ENCODE data around the gene SP4. TPM values are rescaled to one million over a fixed set of nuclear protein-coding genes. Genes with fewer than 3 reads are reported as not detected.

The SP4 gene
- total and polyA plus RNA-seq, 2 donors (not counting 3 experiments of a cell fraction or from before 2014, with no cell fraction given): 3.3 to 8.8 TPM

GRCh38 chr7:21507627-21508343 lies 79.9 kb downstream of the SP4 start:
- POLR2A ChIA-PET: no interaction called here
- H3K27me3 ChIP-seq (ENCODE audit: control insufficient read depth in 2 of 2, insufficient read depth in 2 of 2, low read length in 2 of 2): no peaks in the 10 kb centered on the region
- TF ChIP-seq, protein P1, sequence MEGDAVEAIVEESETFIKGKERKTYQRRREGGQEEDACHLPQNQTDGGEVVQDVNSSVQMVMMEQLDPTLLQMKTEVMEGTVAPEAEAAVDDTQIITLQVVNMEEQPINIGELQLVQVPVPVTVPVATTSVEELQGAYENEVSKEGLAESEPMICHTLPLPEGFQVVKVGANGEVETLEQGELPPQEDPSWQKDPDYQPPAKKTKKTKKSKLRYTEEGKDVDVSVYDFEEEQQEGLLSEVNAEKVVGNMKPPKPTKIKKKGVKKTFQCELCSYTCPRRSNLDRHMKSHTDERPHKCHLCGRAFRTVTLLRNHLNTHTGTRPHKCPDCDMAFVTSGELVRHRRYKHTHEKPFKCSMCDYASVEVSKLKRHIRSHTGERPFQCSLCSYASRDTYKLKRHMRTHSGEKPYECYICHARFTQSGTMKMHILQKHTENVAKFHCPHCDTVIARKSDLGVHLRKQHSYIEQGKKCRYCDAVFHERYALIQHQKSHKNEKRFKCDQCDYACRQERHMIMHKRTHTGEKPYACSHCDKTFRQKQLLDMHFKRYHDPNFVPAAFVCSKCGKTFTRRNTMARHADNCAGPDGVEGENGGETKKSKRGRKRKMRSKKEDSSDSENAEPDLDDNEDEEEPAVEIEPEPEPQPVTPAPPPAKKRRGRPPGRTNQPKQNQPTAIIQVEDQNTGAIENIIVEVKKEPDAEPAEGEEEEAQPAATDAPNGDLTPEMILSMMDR (IDR thresholded peaks at IDR 0.05; ENCODE audit: extremely low read depth in 1 of 2, insufficient read depth in 1 of 2, low read depth in 1 of 2, low read length in 2 of 2): peak; percentile 76
- TF ChIP-seq JUN (IDR thresholded peaks at IDR 0.05; ENCODE audit: borderline replicate concordance, insufficient read depth, insufficient read length, low read depth): no peak
- H3K4me2 ChIP-seq (ENCODE audit: insufficient read depth, low read length): no peak overlapping the region
- H3K4me1 ChIP-seq (ENCODE audit: control insufficient read depth, extremely low read depth, insufficient read depth, low read length): no peaks in the 10 kb centered on the region
- no peak overlapping the region for H3K4me3 ChIP-seq (replicated peaks in 1 of 3; ENCODE audit: insufficient read depth in 1 of 3, low read depth in 1 of 3, low read length in 3 of 3)
- no peak overlapping the region for H3K9ac ChIP-seq (replicated peaks; ENCODE audit: extremely low read depth, insufficient read depth, low read length)
- no peak overlapping the region for H2AFZ ChIP-seq (ENCODE audit: low read depth, low read length)
- CTCF ChIA-PET: interaction anchor here (0.6 to 2.5 kb wide), 19 partner anchors 9 to 1759 kb away, joined by 3 to 42 read pairs (median 4); no protein-coding TSS in a partner anchor
- no peaks in the 10 kb centered on the region for H3K36me3 ChIP-seq (ENCODE audit: control insufficient read depth in 2 of 2, extremely low read depth in 1 of 2, insufficient read depth in 2 of 2, low read length in 2 of 2)
- no peaks in the 10 kb centered on the region for H3K9me1 ChIP-seq (replicated peaks; ENCODE audit: control insufficient read depth, extremely low read depth, insufficient read depth, low read length)
- no peaks in the 10 kb centered on the region for H3K79me2 ChIP-seq (ENCODE audit: control insufficient read depth, insufficient read depth, low read length)
- intact Hi-C loops (cut with micrococcal nuclease) (loop anchor here (1.0 to 2.0 kb wide), 8 partner anchors 80 to 729 kb away; no protein-coding TSS in a partner anchor), dilution Hi-C loops (cut with MboI; ENCODE audit: extremely low pct_ligation_motif_present, low sequenced_read_pairs) (no loop called here)
- no peaks in the 10 kb centered on the region for H3K9me3 ChIP-seq (replicated peaks; ENCODE audit: control insufficient read depth, insufficient read depth, low read length)
- BruUV-seq (replicated peaks): no TSS peak
- DNase-seq (ENCODE audit: low read depth, low spot score) (peak; percentile 52), FAIRE-seq (peak; percentile 74)
- no peaks in the 10 kb centered on the region for H4K20me1 ChIP-seq (replicated peaks; ENCODE audit: control insufficient read depth, extremely low read depth, insufficient read depth, low read length)
- H3K27ac ChIP-seq (ENCODE audit: insufficient read depth, low read depth, low read length): no peak overlapping the region

DNA sequence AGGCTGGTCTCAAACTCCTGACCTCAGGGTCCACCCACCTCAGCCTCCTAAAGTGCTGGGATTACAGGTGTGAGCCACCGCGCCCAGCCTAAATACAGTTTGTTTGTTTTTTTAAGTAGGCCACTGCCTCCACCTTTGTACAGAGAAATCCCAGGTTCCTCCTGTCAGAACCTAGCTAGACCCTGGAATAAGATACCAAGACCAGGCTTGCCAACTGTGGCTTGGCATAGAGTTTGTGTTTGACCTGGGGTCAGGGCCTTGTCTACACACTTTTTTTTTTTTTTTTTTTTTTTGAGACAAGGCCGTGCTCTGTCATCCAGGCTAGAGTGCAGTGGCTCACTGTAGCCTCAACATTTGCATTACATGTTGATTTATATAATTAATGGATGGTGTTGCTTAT lies 80.7 kb downstream of the SP4 start:
- dilution Hi-C loops (cut with MboI; ENCODE audit: extremely low pct_ligation_motif_present, low sequenced_read_pairs) (no loop called here), intact Hi-C loops (cut with micrococcal nuclease) (no loop called here)
- no peak overlapping the region for H3K9ac ChIP-seq (replicated peaks; ENCODE audit: extremely low read depth, insufficient read depth, low read length)
- H3K36me3 ChIP-seq (ENCODE audit: control insufficient read depth in 2 of 2, extremely low read depth in 1 of 2, insufficient read depth in 2 of 2, low read length in 2 of 2): no peaks in the 10 kb centered on the region
- no TSS peak for BruUV-seq (replicated peaks)
- no peak overlapping the region for H3K27ac ChIP-seq (ENCODE audit: insufficient read depth, low read depth, low read length)
- no peaks in the 10 kb centered on the region for H4K20me1 ChIP-seq (replicated peaks; ENCODE audit: control insufficient read depth, extremely low read depth, insufficient read depth, low read length)
- no peaks in the 10 kb centered on the region for H3K9me1 ChIP-seq (replicated peaks; ENCODE audit: control insufficient read depth, extremely low read depth, insufficient read depth, low read length)
- no peaks in the 10 kb centered on the region for H3K27me3 ChIP-seq (ENCODE audit: control insufficient read depth in 2 of 2, insufficient read depth in 2 of 2, low read length in 2 of 2)
- H2AFZ ChIP-seq (ENCODE audit: low read depth, low read length): no peak overlapping the region
- no peak for FAIRE-seq
- TF ChIP-seq GATA2 (IDR thresholded peaks at IDR 0.05; ENCODE audit: insufficient read depth, insufficient read length, low read depth, low read length): no peak
- TF ChIP-seq EZH2 (IDR thresholded peaks at IDR 0.05; ENCODE audit: borderline replicate concordance, low read depth, low read length, severe bottlenecking): no peak
- no peak for TF ChIP-seq MAX (IDR thresholded peaks at IDR 0.05; ENCODE audit: insufficient read depth, insufficient read length)
- no peak for TF ChIP-seq JUN (IDR thresholded peaks at IDR 0.05; ENCODE audit: borderline replicate concordance, insufficient read depth, insufficient read length, low read depth)
- TF ChIP-seq FOS (IDR thresholded peaks at IDR 0.05; ENCODE audit: borderline replicate concordance, insufficient read depth, low read length): no peak
- no peak for TF ChIP-seq POLR2A (IDR thresholded peaks at IDR 0.05; ENCODE audit: low read depth, low read length)
- TF ChIP-seq, protein P1 (IDR thresholded peaks at IDR 0.05; ENCODE audit: extremely low read depth in 1 of 2, insufficient read depth in 1 of 2, low read depth in 1 of 2, low read length in 2 of 2): no peak
- no peak for TF ChIP-seq MYC (IDR thresholded peaks at IDR 0.05; ENCODE audit: low read depth, low read length)
- TF ChIP-seq POLR2AphosphoS5 (IDR thresholded peaks at IDR 0.05; ENCODE audit: insufficient read depth, low read depth, low read length): no peak
- no peak for DNase-seq (ENCODE audit: low read depth, low spot score)
- H3K79me2 ChIP-seq (ENCODE audit: control insufficient read depth, insufficient read depth, low read length): no peaks in the 10 kb centered on the region
- H3K4me1 ChIP-seq (ENCODE audit: control insufficient read depth, extremely low read depth, insufficient read depth, low read length): no peaks in the 10 kb centered on the region
- ChIA-PET POLR2A (no interaction called here), CTCF (interaction anchor here (1.2 to 2.5 kb wide), 4 partner anchors 175 to 254 kb away, joined by 3 to 29 read pairs (median 6); no protein-coding TSS in a partner anchor)
- H3K4me2 ChIP-seq (ENCODE audit: insufficient read depth, low read length): no peak overlapping the region
- no peak overlapping the region for H3K4me3 ChIP-seq (replicated peaks in 1 of 3; ENCODE audit: insufficient read depth in 1 of 3, low read depth in 1 of 3, low read length in 3 of 3)
- H3K9me3 ChIP-seq (replicated peaks; ENCODE audit: control insufficient read depth, insufficient read depth, low read length): no peaks in the 10 kb centered on the region
